HG03103 (cell line): ENCODE measurements around the gene TPSD1.
"Not testable (repeated sequence)": the region's sequence is repeated elsewhere in the genome, so short reads cannot be mapped to it uniquely, and the experiment has no call there.

ENCODE experiments used
- ATAC-seq: cut with Tn5 transposase; IDR thresholded peaks from one replicate; pipeline ENCODE4 v1.9.1; 2021; ENCODE audit warnings: low read depth; ENCODE audit not compliant: unreplicated experiment

TPSD1 gene

GRCh38 chr16:1255276-1256122 lies at the start of gene TPSD1:
Gene TPSD1, plus strand, starts transcription at chr16:1256069. Its CDS starts 212 bp downstream, at chr16:1256281.
- ATAC-seq = not testable (repeated sequence)

- ATAC-seq = no peak
Measured at GRCh38 chr16:1206326-1206725, 49.5 kb upstream of the TPSD1 start.

- ATAC-seq = no peak
Measured at GRCh38 chr16:1206786-1207185, 49.1 kb upstream of the TPSD1 start.

GRCh38 chr16:1208239-1208830 lies 47.5 kb upstream of the TPSD1 start:
- ATAC-seq = no peak

GRCh38 chr16:1209081-1209480 lies 46.8 kb upstream of the TPSD1 start:
- ATAC-seq = no peak

- ATAC-seq = no peak
Measured at GRCh38 chr16:1210461-1210860, 45.4 kb upstream of the TPSD1 start.

- no peak for ATAC-seq
Measured at GRCh38 chr16:1211451-1212268, 44.2 kb upstream of the TPSD1 start.

- no peak for ATAC-seq
Measured at GRCh38 chr16:1212616-1213194, 43.2 kb upstream of the TPSD1 start.

GRCh38 chr16:1213231-1213630 lies 42.6 kb upstream of the TPSD1 start:
- ATAC-seq = no peak

- ATAC-seq = no peak
Measured at GRCh38 chr16:1213796-1214372, 42.0 kb upstream of the TPSD1 start.

GRCh38 chr16:1214719-1215118 lies 41.1 kb upstream of the TPSD1 start:
- ATAC-seq = no peak

GRCh38 chr16:1215574-1216295 lies 40.1 kb upstream of the TPSD1 start:
- no peak for ATAC-seq

- no peak for ATAC-seq
Measured at GRCh38 chr16:1216296-1216619, 39.6 kb upstream of the TPSD1 start.

GRCh38 chr16:1216681-1217400 lies 39.0 kb upstream of the TPSD1 start:
- ATAC-seq = no peak

- ATAC-seq = no peak
Measured at GRCh38 chr16:1217526-1217925, 38.3 kb upstream of the TPSD1 start.

- no peak for ATAC-seq
Measured at GRCh38 chr16:1218061-1218929, 37.6 kb upstream of the TPSD1 start.

GRCh38 chr16:1218930-1219611 lies 36.8 kb upstream of the TPSD1 start:
- ATAC-seq = no peak
